NCI-H1105 treated with DMSO at 0.1 percent for 48 hours (cell line): ENCODE data around the gene CUL5.
"Not testable (repeated sequence)": the region's sequence is repeated elsewhere in the genome, so short reads cannot be mapped to it uniquely, and the experiment has no call there.

Experiments used
- DNase-seq: peaks from one replicate; lab custom pipeline; 2025; lab: John Stamatoyannopoulos, UW

CUL5 gene

GRCh38 chr11:108025387-108026080 is 16.8 kb downstream of the CUL5 start:
- DNase-seq, result no peak

GRCh38 chr11:108027057-108027456 is 18.4 kb downstream of the CUL5 start:
- no peak for DNase-seq

DNA sequence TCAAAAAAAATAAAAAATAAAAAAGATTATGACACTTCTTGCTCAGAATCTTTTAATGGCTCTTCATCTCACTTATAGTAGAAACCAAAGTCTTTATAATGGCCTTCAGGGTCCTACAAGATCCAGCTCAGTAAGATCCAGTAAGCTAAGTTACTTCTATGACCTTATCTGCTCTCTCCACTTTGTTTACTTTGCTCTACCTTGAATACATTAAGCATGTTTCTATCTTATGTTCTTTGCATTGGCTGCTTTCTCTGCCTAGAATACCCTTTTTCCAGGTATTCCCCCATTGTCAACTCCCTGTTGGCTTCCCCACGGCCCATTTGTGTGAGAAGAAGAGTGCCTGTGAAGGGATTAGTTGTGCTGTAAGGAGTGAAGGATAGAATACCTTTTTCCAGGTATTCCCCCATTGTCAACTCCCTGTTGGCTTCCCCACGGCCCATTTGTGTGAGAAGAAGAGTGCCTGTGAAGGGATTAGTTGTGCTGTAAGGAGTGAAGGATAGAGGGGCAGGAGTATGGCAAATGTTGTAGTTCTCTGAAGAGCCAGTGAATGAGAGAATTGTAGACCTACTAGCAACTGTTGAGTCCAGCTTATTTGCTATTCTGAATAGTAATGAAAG is 20.2 kb downstream of the CUL5 start:
- DNase-seq, result not testable (repeated sequence)

DNA sequence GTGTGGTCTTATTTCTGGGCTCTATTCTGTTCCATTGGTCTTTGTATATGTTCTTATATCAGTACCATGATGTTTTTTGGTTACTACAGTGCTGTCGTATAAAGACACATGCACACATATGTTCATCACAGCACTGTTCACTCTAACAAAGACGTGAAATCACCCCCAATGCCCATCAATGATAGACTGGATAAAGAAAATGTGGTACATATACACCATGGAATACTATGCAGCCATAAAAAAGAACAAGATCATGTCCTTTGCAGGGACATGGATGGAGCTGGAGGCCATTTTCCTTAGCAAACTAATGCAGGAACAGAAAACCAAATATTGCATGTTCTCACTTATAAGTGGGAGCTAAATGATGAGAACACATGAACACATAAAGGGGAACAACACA is 22.9 kb downstream of the CUL5 start:
- not testable (repeated sequence) for DNase-seq

- DNase-seq, result no peak
Measured at GRCh38 chr11:108032800-108033199, 24.1 kb downstream of the CUL5 start.

GRCh38 chr11:108034034-108034433 is 25.3 kb downstream of the CUL5 start:
- DNase-seq, result no peak

DNA sequence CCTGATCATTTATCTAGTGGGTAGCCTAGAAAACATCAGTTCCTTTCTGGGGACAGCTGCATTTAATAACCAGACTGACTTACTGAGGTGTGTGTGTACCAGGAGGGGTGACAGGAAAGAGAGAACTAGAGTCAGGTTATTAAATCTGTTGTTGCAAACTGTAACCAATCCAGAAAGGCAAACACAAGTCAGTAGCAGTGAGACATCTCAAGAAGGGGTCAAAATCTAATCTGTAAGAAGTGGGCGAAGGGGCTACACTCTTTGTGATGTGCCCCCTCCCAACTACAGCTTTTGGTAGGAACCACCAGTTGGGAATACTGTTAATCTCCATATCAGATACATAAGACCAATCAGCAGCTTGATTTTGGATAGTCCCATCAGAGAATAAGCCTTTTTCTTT is 26.3 kb downstream of the CUL5 start:
- no peak for DNase-seq

GRCh38 chr11:108035690-108036089 is 27.0 kb downstream of the CUL5 start:
- DNase-seq, result no peak

DNA sequence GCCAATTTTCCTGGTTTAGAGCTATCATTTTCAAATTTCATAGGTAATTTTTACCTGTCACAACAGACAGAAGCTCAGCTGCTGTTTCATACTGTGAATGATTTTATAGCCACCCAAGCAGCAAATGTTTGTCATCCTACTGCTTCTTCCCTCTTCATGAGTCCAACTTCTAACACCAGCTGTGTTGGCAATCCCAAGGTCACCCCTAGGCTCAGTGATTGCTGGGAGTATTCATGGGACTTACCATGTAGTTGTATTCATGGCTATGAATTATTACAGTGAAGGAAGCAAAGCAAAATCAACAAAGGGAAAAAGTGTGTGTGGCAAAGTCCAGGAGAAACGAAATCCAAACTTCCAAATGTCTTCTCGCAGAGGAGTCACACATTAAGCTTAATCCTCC is 28.5 kb downstream of the CUL5 start:
- DNase-seq, result no peak

- no peak for DNase-seq
Measured at GRCh38 chr11:108037636-108038035, 28.9 kb downstream of the CUL5 start.

- no peak for DNase-seq
Measured at GRCh38 chr11:108048269-108048668, 39.6 kb downstream of the CUL5 start.

DNA sequence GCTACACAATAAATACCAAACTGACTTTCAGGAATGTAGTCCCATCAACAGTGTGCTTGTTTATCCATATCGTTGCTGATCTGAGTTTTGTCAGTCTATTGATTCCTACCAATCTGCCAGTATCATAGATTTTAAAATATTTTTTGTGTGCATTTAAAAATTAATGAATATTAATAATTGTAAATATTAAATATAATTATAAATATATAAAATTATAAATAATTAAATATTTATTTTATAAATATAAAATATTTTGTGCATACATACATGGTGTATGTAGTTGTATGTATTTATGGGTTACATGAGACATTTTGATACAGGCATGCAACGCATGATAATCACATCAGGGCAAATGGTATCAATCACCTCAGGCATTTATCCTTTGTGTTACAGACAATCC is 53.6 kb downstream of the CUL5 start:
- no peak for DNase-seq

GRCh38 chr11:108063410-108063809 is 54.7 kb downstream of the CUL5 start:
- DNase-seq, result no peak

- no peak for DNase-seq
Measured at GRCh38 chr11:108069947-108070346, 61.2 kb downstream of the CUL5 start.

- no peak for DNase-seq
Measured at GRCh38 chr11:108084811-108085210, 76.1 kb downstream of the CUL5 start.

- no peak for DNase-seq
Measured at GRCh38 chr11:108085672-108086071, 77.0 kb downstream of the CUL5 start.

GRCh38 chr11:108092134-108092533 is 83.4 kb downstream of the CUL5 start:
- no peak for DNase-seq

DNA sequence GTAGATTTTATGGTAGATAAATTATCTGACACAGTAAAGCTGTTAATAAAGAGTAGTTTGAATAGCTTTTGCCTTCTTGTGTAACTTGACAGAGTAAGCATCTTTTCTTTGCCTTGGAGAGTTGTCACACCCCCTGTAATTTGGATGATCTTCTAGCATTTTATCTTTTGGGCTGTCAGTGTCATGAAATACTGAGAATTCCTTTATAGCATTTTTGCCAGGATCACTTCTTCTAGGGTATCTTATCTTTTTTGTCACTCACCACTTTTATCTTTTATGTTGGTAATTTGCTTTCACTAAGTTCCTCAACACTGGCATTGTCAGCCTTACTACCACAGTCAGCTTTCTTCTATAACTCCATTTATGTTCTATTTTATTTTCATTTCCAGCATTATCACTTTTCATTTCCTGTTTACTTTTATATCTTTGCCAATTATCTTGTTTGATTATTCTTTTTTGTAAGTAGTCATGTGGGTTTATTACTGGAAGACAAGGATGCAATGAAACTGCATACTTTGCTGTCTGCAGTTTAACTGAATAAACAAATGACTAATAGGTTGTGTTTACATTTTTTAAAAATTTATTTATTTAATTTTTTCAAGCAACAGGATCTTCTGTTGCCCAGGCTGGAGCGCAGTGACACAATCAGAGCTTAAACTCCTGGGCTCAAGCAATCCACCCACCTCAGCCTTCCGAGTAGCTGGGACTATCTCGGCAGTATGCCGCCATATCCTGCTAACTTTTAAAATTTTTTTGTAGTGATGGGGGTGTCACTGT is 84.6 kb downstream of the CUL5 start:
- no peak for DNase-seq

GRCh38 chr11:108097179-108097578 is 88.5 kb downstream of the CUL5 start:
- no peak for DNase-seq

DNA sequence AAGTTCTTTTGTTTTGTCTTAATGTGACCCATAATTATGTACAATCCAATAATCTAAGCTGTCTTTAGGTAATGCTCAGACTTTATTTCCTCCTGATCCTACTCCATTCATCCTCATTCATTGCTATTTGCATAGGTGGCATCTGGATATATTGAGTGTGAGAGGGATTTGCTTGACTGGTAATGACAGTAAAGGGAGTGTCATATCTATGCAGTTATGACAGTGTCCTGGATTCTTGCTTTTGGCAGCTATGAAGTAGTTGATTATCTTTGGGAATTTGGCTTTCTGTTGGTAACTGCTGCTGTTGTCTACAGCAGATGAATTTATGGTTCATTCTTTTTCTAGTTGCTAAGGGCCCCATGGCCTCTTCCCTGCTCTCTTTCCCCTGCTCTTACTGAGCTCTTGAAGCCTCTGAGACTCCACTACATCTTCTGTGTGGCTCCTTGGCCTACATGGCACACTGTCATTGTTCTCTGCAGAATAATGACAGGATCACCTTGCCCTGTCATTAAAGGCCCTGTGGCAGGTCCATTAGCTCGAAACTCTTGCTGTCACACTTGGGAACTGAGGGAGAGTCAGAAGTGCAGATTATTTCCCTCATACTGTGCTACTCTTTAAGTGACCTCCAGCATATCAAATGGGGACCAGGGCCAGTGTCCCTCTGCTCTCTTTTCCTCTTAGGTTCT is 92.5 kb downstream of the CUL5 start:
- DNase-seq, result no peak

DNA sequence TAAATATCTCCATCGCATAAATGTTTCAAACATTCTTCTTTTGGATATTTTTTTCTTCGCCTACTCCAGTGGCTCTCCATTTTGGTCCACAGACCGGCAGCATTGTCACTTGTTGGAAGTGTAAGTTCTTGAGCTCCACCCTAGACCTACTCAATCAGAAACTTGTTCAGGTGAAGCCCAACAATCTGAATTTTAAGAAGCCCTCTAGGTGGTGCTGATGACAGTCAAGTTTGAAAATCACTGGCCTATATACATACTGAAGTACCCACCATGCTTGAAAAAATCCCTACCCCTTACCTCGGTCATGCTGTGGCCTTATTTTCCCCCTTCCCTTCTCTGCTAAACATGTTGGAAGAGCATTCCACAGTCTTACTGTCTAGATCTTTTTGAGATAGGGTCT is 102.4 kb downstream of the CUL5 start:
- no peak for DNase-seq

- DNase-seq, result no peak
Measured at GRCh38 chr11:108112057-108112456, 103.4 kb downstream of the CUL5 start.
